ENCODE results near the gene VIPR2.

DNA sequence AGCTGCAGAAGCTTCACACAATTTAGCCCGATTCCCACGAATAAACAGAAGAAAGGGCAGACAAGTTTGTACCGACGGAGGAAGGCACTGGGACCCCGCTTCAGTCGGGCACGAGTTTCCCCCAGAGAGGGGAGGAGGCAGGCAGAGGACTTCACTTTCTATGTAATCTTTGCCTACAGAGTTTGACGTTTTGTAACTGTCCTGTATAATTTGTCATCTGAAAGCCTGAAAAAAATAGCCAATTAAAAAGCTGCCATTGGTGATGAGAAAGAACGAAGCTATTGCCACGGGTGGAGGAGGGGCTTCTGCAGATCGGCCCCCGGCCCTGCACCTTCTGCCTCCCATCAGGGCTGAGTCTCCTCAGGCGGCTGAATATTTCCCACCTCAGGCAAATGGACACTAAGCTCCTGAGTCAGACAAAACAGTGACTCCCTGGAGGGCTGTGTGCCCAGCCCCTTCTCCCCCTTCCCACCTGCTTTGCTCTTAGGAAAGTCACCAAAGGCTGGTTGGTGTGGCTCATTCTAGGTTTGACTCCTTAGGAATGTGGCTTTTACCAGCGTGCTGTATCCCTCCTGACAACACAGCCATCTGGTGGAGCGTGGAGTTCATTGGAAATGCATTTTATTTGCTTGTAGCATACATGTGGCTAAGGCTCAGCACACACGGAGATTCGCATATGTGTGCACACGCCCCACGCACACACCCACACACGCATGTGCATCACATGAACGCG, 117.4 kb downstream of the VIPR2 start:
- TF ChIP-seq, protein P1, sequence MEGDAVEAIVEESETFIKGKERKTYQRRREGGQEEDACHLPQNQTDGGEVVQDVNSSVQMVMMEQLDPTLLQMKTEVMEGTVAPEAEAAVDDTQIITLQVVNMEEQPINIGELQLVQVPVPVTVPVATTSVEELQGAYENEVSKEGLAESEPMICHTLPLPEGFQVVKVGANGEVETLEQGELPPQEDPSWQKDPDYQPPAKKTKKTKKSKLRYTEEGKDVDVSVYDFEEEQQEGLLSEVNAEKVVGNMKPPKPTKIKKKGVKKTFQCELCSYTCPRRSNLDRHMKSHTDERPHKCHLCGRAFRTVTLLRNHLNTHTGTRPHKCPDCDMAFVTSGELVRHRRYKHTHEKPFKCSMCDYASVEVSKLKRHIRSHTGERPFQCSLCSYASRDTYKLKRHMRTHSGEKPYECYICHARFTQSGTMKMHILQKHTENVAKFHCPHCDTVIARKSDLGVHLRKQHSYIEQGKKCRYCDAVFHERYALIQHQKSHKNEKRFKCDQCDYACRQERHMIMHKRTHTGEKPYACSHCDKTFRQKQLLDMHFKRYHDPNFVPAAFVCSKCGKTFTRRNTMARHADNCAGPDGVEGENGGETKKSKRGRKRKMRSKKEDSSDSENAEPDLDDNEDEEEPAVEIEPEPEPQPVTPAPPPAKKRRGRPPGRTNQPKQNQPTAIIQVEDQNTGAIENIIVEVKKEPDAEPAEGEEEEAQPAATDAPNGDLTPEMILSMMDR (IDR thresholded peaks at IDR 0.05): no peak
- TF ChIP-seq POLR2AphosphoS5 (IDR thresholded peaks at IDR 0.05): no peak
- no peak for TF ChIP-seq EP300 (IDR thresholded peaks at IDR 0.05; ENCODE audit: low read depth)
- TF ChIP-seq POLR2A (IDR thresholded peaks at IDR 0.05): no peak
